WTC11 (cell line): ENCODE results near the gene ZBTB4. TPM values are rescaled to one million over a fixed set of nuclear protein-coding genes. Genes with fewer than 3 reads are reported as not detected.

Source experiments
- ATAC-seq: fragments of 200-7000 bp; cut with Tn5 transposase; 2 replicates; pipeline ENCODE4 v1.10.0; 2021; ENCODE audit warnings: mild to moderate bottlenecking, moderate library complexity
- CTCF ChIA-PET: fragments of 300-600 bp; sonication (Branson Sonifier 250); formaldehyde crosslinking; loops from one replicate; lab custom pipeline; 2021; ENCODE audit warnings: antibody characterized with exemption; lab: Charles Lee
- POLR2A ChIA-PET: fragments of 350-600 bp; sonication (Branson Sonifier 250); formaldehyde crosslinking; loops from one replicate; lab custom pipeline; 2021; ENCODE audit warnings: antibody characterized with exemption; lab: Charles Lee
- DNase-seq: peaks from one replicate; pipeline ENCODE4 v3.0.0; 2021; ENCODE audit warnings: low spot score
- H3K27ac Mint-ChIP-seq: 2 replicates; pipeline ENCODE4 v1.8.0; 2021; ENCODE audit warnings: mixed read lengths
- H3K27me3 Mint-ChIP-seq: 2 replicates; pipeline ENCODE4 v1.8.0; 2021; ENCODE audit warnings: low read depth, mild to moderate bottlenecking, moderate library complexity, mixed read lengths
- H3K36me3 Mint-ChIP-seq: 2 replicates; pipeline ENCODE4 v1.8.0; 2021; ENCODE audit warnings: mixed read lengths
- H3K4me1 Mint-ChIP-seq: 2 replicates; pipeline ENCODE4 v1.8.0; 2022; ENCODE audit warnings: mixed read lengths
- H3K4me3 Mint-ChIP-seq: 2 replicates; pipeline ENCODE4 v1.8.0; 2021; ENCODE audit warnings: mild to moderate bottlenecking, moderate library complexity, mixed read lengths
- H3K9me3 Mint-ChIP-seq: 2 replicates; pipeline ENCODE4 v1.8.0; 2021; ENCODE audit warnings: mixed read lengths
- E2F5 ChIP-seq: sonication (generic); formaldehyde crosslinking; IDR thresholded peaks from 2 replicates; pipeline ENCODE4 v1.8.1; 2022; ENCODE audit warnings: mild to moderate bottlenecking, moderate library complexity, missing genetic modification reagents
- FOXP4 ChIP-seq: sonication (generic); formaldehyde crosslinking; IDR thresholded peaks from 2 replicates; pipeline ENCODE4 v1.8.0; 2022; ENCODE audit warnings: mild to moderate bottlenecking, missing genetic modification reagents
- MYBL2 ChIP-seq: sonication (generic); formaldehyde crosslinking; IDR thresholded peaks from 2 replicates; pipeline ENCODE4 v1.8.1; 2023; ENCODE audit warnings: mild to moderate bottlenecking, moderate library complexity, missing genetic modification reagents
- NFE2L1 ChIP-seq: sonication (generic); formaldehyde crosslinking; IDR thresholded peaks from 2 replicates; pipeline ENCODE4 v1.8.1; 2023; ENCODE audit warnings: missing genetic modification reagents
- PRRX2 ChIP-seq: fragments of 250-450 bp; sonication (Bioruptor Pico); IDR thresholded peaks from 2 replicates; pipeline ENCODE4 v1.8.0; 2021; ENCODE audit warnings: mild to moderate bottlenecking
- SMAD3 ChIP-seq: sonication (generic); formaldehyde crosslinking; IDR thresholded peaks from 2 replicates; pipeline ENCODE4 v1.8.0; 2022; ENCODE audit warnings: missing genetic modification reagents, mild to moderate bottlenecking, borderline replicate concordance
- TEAD1 ChIP-seq: sonication (generic); formaldehyde crosslinking; IDR thresholded peaks from 2 replicates; pipeline ENCODE4 v1.8.0; 2022; ENCODE audit warnings: mild to moderate bottlenecking, missing genetic modification reagents
- TP53 ChIP-seq: sonication (generic); formaldehyde crosslinking; IDR thresholded peaks from 2 replicates; pipeline ENCODE4 v1.8.1; 2023; ENCODE audit warnings: mild to moderate bottlenecking, missing genetic modification reagents
- ZNF219 ChIP-seq: sonication (generic); formaldehyde crosslinking; IDR thresholded peaks from 2 replicates; pipeline ENCODE4 v1.8.0; 2023; ENCODE audit warnings: missing genetic modification reagents, mild to moderate bottlenecking, borderline replicate concordance
- total RNA-seq: library from RNA; stranded (reverse); gene quantifications from 3 replicates; pipeline ENCODE4 v1.2.3, GENCODE V29; 2021
- TF ChIP-seq, protein P1 (sequence below): fragments of 250-450 bp; sonication (Bioruptor Pico); IDR thresholded peaks from 2 replicates; pipeline ENCODE4 v1.8.0; 2021; ENCODE audit warnings: mild to moderate bottlenecking

The ZBTB4 gene
- total RNA-seq, 1 experiment from 2014 or later: 14.6 TPM

DNA sequence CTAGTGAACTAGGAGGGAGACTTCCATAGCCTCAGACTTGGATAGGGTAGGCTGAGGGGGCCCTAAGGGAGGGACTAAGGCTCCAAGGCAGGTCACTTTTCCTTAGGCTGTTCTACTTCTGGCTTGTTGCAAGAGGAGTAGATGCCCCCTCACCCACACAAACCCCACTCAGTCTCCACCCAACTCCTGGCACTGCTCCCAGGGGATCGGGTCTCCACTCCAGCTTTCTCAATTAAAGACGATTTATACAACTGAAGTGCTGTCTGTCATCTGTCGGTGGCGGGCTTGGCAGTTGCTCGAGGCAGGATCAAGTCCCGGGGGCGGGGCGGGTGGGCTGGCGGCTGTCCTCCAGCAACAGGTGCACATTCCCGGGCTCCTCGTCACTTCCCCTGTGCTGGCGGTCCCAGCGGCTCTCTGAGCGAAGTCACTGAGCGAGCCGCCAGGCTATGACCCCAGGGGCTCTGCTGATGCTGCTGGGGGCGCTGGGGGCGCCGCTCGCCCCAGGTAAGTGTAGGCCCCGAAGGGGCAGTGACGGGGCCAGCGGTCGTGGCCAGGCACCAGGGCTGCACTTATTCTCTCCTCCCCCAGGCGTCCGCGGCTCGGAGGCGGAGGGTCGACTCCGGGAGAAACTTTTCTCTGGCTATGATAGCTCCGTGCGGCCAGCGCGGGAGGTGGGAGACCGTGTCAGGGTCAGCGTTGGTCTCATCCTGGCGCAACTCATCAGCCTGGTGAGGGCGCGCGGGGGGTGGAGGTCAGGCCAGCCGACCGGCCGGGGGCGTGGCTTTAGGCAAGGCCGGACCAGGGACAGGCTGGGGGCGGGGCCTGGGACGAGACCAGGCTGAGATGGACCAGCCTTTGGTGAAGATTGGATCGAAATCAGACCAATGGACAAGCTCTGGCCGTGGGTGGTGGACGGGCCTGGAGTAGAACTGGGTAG is 34.5 kb downstream of the ZBTB4 start, which contains the start of gene CHRNB1 (continued):
- TF ChIP-seq E2F5 (CRISPR knock-in tag): no peak
- peak; percentile 28; the same call in 1 of the 2 replicates for TF ChIP-seq FOXP4 (CRISPR knock-in tag)

DNA sequence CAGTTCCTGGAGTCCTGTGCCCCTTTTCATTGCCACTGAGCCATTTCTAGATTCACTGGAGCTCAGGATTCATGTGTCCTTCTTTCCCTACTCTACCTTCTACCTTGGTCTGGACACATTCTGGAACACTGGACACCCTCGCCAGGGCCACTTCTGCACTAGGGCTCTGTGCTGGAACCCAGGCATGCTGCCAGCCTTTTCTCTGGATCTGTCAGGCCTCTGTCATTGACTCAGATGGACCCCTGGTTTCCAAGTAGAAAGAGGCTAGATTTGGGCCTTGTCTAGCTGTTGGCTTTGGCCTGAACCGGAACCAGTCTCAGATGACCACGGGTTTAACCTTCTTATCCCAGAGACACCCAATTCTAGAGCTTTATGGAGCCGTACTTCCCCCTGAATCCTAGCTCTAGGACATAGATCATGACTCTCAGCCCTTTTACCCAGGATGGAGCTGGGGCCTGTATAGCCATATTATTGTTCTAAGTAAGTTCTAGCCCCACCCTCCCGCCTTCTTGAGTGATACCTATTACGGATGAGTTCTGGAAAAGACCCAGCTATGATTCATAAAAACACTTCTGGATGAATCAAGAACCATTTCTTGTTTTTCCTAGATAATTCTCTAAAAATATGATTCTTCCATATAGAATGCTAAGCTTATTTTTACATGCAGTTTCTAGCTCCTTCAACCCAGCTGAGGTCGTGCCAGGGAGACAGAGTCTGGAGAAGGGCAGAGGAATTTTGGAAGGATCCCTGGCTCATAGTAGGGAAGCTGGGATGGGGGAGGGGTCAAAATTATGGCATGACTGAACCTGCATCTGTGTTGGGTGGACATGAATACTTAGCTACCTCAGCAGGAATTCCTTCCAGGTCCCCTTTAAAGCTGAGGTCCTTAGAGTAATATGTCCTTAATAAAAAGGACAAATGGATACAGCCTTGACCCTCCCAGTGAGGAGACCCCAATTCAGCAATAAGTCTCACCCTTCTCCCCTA is 35.6 kb downstream of the ZBTB4 start:
- ATAC-seq (no peak), DNase-seq (no peak)
- peaks cover 37% of the 10 kb centered on the region for H3K4me1 Mint-ChIP-seq
- no peaks in the 10 kb centered on the region for H3K9me3 Mint-ChIP-seq
- POLR2A ChIA-PET: interaction anchor here (0.8 to 1.9 kb wide), 2 partner anchors 8 to 35 kb away, joined by 4 to 24 read pairs; partner anchors contain the start of gene TMEM102
- no peak for TF ChIP-seq SMAD3 (CRISPR knock-in tag)
- no peak for TF ChIP-seq MYBL2 (CRISPR knock-in tag)
- peaks cover 42% of the 10 kb centered on the region for H3K27me3 Mint-ChIP-seq
- H3K4me3 Mint-ChIP-seq: peak overlapping the region; percentile 87
- H3K36me3 Mint-ChIP-seq: peaks cover 9% of the 10 kb centered on the region; the same call in 1 of the 2 replicates
- CTCF ChIA-PET: interaction anchor here (0.5 to 2.9 kb wide), 10 partner anchors 8 to 188 kb away, joined by 3 to 12 read pairs (median 3); partner anchors contain the start of genes PLSCR3, TMEM256 and TMEM95
- no peak overlapping the region for H3K27ac Mint-ChIP-seq

GRCh38 chr17:7442142-7442541 is 37.3 kb downstream of the ZBTB4 start:
- Mint-ChIP-seq H3K27ac (no peak overlapping the region), H3K4me3 (peak overlapping the region; percentile 97), H3K4me1 (peaks cover 42% of the 10 kb centered on the region), H3K27me3 (peaks cover 42% of the 10 kb centered on the region), H3K36me3 (no peaks in the 10 kb centered on the region; the same call in 1 of the 2 replicates), H3K9me3 (no peaks in the 10 kb centered on the region)
- TF ChIP-seq ZNF219 (CRISPR knock-in tag): no peak
- no peak for TF ChIP-seq TP53
- no peak for TF ChIP-seq TEAD1
- TF ChIP-seq NFE2L1 (CRISPR knock-in tag): no peak
- TF ChIP-seq, protein P1, sequence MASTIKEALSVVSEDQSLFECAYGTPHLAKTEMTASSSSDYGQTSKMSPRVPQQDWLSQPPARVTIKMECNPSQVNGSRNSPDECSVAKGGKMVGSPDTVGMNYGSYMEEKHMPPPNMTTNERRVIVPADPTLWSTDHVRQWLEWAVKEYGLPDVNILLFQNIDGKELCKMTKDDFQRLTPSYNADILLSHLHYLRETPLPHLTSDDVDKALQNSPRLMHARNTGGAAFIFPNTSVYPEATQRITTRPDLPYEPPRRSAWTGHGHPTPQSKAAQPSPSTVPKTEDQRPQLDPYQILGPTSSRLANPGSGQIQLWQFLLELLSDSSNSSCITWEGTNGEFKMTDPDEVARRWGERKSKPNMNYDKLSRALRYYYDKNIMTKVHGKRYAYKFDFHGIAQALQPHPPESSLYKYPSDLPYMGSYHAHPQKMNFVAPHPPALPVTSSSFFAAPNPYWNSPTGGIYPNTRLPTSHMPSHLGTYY: no peak
- TF ChIP-seq PRRX2: no peak
- TF ChIP-seq E2F5 (CRISPR knock-in tag): no peak
- ChIA-PET CTCF (interaction anchor here (1.2 to 3.8 kb wide), 5 partner anchors 37 to 86 kb away, joined by 3 to 21 read pairs (median 13); partner anchors contain the start of genes PLSCR3, TMEM256, TMEM95 and ZBTB4), POLR2A (interaction anchor here (0.9 to 2.4 kb wide), 2 partner anchors 35 to 42 kb away, joined by 3 to 15 read pairs; partner anchors contain the start of gene POLR2A)
- no peak for ATAC-seq
- no peak for DNase-seq
